ENCODE data around the gene UBC. TPM values are rescaled to one million over a fixed set of nuclear protein-coding genes. Genes with fewer than 3 reads are reported as not detected.
A peak's percentile ranks its signal among the peaks of the same experiment; 100 is the strongest.

The UBC gene
- total and polyA plus RNA-seq, 9 of the 15 experiments (the other 6 are each of a cell fraction or from before 2014, with no cell fraction given), result 533 to 1,153 (median 813) TPM

GRCh38 chr12:124917135-124917840 is 2.8 kb upstream of the UBC start (continued):
- TF ChIP-seq U2AF2 (optimal IDR thresholded peaks at IDR 0.05; ENCODE audit: low read depth, low read length) (no peak), BMI1 (IDR thresholded peaks at IDR 0.05; ENCODE audit: low read length) (no peak), ELK3 (CRISPR knock-in tag; IDR thresholded peaks at IDR 0.05) (no peak), FOXA3 (CRISPR knock-in tag; conservative IDR thresholded peaks at IDR 0.05 in 1 of 2, IDR thresholded peaks at IDR 0.05 in 1 of 2) (no peak), ELK1 (CRISPR knock-in tag; IDR thresholded peaks at IDR 0.05) (no peak), ASH1L (IDR thresholded peaks at IDR 0.05; ENCODE audit: borderline replicate concordance, low read depth, partially characterized antibody) (peak; percentile 17), CBX2 (IDR thresholded peaks at IDR 0.05; ENCODE audit: insufficient read depth, low read length, poor library complexity, severe bottlenecking) (no peak), DLX4 (CRISPR knock-in tag; IDR thresholded peaks at IDR 0.05) (no peak), FUS (optimal IDR thresholded peaks at IDR 0.05; ENCODE audit: low read depth, low read length) (no peak), THRB (CRISPR knock-in tag; conservative IDR thresholded peaks at IDR 0.05) (no peak), U2AF1 (optimal IDR thresholded peaks at IDR 0.05; ENCODE audit: low read depth, low read length) (no peak), TSC22D4 (tag; IDR thresholded peaks at IDR 0.05) (no peak), ELF4 (CRISPR knock-in tag; IDR thresholded peaks at IDR 0.05) (no peak), ZNF224 (CRISPR knock-in tag; IDR thresholded peaks at IDR 0.05) (no peak), E2F6 (IDR thresholded peaks at IDR 0.05; ENCODE audit: borderline replicate concordance in 1 of 2, extremely low read depth in 1 of 2, insufficient read depth in 1 of 2, insufficient read length in 1 of 2, low read depth in 1 of 2, low read length in 1 of 2, poor library complexity in 1 of 2, severe bottlenecking in 1 of 2) (peak; percentile 28 to 71), LEF1 (IDR thresholded peaks at IDR 0.05) (peak; percentile 94)

All from K562 (cell line).